ENCODE data around the gene TAX1BP3. TPM values are rescaled to one million over a fixed set of nuclear protein-coding genes. Genes with fewer than 3 reads are reported as not detected.
A peak's percentile ranks its signal among the peaks of the same experiment; 100 is the strongest.

Gene TAX1BP3
- total and polyA plus RNA-seq, 2 of the 13 experiments (the other 11 are each of a cell fraction or from before 2014, with no cell fraction given), result 16.7 to 45.1 TPM

GRCh38 chr17:3647251-3647650, 21.1 kb downstream of the TAX1BP3 start (continued):
- 0 out of 2 replicates have a peak, but pooled peaks have one; percentile 20 for TF ChIP-seq ARID4A (CRISPR knock-in tag; IDR thresholded peaks at IDR 0.05; ENCODE audit: borderline replicate concordance)
- no peak for TF ChIP-seq STAG1 (CRISPR knock-in tag; IDR thresholded peaks at IDR 0.05)
- 0 out of 2 replicates have a peak, but pooled peaks have one; percentile 17 for TF ChIP-seq ZNF501 (CRISPR knock-in tag; IDR thresholded peaks at IDR 0.05)
- no peak for TF ChIP-seq ZNF333 (CRISPR knock-in tag; IDR thresholded peaks at IDR 0.05; ENCODE audit: borderline replicate concordance)
- no peak for TF ChIP-seq WIZ (CRISPR knock-in tag; IDR thresholded peaks at IDR 0.05)
- no peak for TF ChIP-seq ZNF792 (CRISPR knock-in tag; IDR thresholded peaks at IDR 0.05)
- TF ChIP-seq ZNF142 (CRISPR knock-in tag; IDR thresholded peaks at IDR 0.05), result no peak
- TF ChIP-seq SIN3A (IDR thresholded peaks at IDR 0.05; ENCODE audit: borderline replicate concordance, low read depth, low read length), result no peak
- TF ChIP-seq AHDC1 (CRISPR knock-in tag; IDR thresholded peaks at IDR 0.05; ENCODE audit: borderline replicate concordance), result no peak
- no peak for TF ChIP-seq E2F2 (CRISPR knock-in tag; IDR thresholded peaks at IDR 0.05; ENCODE audit: borderline replicate concordance)
- no peak for TF ChIP-seq ZNF460 (CRISPR knock-in tag; IDR thresholded peaks at IDR 0.05; ENCODE audit: borderline replicate concordance)
